ENCODE data around the gene SRGAP2C. TPM values are rescaled to one million over a fixed set of nuclear protein-coding genes. Genes with fewer than 3 reads are reported as not detected.
"Not testable (repeated sequence)": the region's sequence is repeated elsewhere in the genome, so short reads cannot be mapped to it uniquely, and the experiment has no call there.

Gene SRGAP2C
- total RNA-seq = 10 to 100 TPM; 32.6 to 41.5 (median 36.1) TPM

DNA sequence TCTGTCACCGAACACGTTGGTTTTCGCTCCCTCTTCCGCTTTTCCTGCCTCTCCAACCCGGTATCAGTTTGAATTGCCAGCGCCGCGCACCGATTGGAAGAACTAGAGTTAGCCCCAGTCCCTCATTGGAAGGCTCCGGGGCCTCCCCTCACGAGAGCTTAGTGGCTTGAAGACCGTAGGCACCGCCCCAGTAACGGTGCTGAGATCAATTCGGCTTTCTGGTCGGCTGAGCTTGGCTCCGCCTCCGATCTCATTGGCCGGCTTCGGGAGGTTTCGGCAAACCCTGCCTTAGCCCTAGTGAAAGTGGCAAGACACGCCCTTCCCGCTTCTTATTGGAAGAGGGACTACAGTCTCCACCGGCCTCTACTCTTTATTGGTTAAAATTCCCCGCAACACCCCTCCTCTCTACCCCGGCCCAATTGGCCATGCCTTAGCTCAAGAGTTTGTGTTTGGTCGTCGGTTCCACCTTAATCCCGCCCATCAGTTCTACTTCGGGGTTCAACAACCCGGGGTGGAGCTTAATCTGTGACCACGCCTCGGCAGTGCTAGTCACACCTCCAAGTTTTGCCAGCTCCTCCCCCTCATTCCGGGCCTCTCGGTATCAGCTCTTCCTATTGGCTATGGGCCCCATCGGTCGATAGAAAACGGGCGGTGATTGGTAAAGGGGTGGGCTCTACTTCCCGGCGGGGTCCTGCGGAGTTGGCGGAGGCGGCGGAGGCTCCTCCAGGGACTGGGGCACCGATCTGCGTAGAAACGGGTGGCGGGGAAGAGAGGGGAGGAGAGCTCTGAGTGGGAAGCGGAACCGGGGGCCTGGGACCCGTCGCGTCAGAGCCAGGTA, at the start of gene SRGAP2C, which contains the start of gene FAM72B:
Gene SRGAP2C (plus strand): TSS at position 686 of the 838 bp plus-strand sequence. CDS start 2,472 bp downstream, outside the sequence.
Gene FAM72B (minus strand): TSS at position 51 of the 838 bp plus-strand sequence. CDS start 851 bp downstream, outside the sequence.
- WGBS = 0% methylated on average over 17 of the region's 54 CpGs
- H3K27ac ChIP-seq (replicated peaks in 1 of 4) = peak within 1 kb of the TSS; percentile 73 to 86 (median 82)
- H3K4me1 ChIP-seq = peaks cover 0 to 10% (median 6%) of the 10 kb centered on the region in 4 donors

GRCh38 chr1:121140393-121140792, 44.4 kb upstream of the SRGAP2C start:
- intact Hi-C loops (cut with DNase I); H3K4me1 ChIP-seq; H3K9me3 ChIP-seq; H3K4me3 ChIP-seq; H3K36me3 ChIP-seq; H3K27ac ChIP-seq (replicated peaks in 1 of 4); H3K27me3 ChIP-seq; DNase-seq (ENCODE audit: extremely low spot score): not testable (repeated sequence)
- no CpG with 5 or more reads among the region's 6 CpGs for WGBS

More for the DNA sequence above, at the start of gene SRGAP2C, which contains the start of gene FAM72B:
- H3K36me3 ChIP-seq; intact Hi-C loops (cut with DNase I); H3K9me3 ChIP-seq; H3K27me3 ChIP-seq: not testable (repeated sequence)
- peak; percentile 68 for TF ChIP-seq POLR2A (IDR thresholded peaks at IDR 0.05; ENCODE audit: low read depth)
- peak; percentile 59 to 88 for TF ChIP-seq POLR2AphosphoS5 (IDR thresholded peaks at IDR 0.05)
- peak; percentile 99 for DNase-seq (ENCODE audit: extremely low spot score)
- H3K4me3 ChIP-seq = peak within 1 kb of the TSS; percentile 50 to 66 (median 53)

- DNase-seq (ENCODE audit: extremely low spot score); H3K4me1 ChIP-seq; H3K27me3 ChIP-seq; H3K36me3 ChIP-seq; H3K27ac ChIP-seq (replicated peaks in 1 of 4); H3K4me3 ChIP-seq; intact Hi-C loops (cut with DNase I); H3K9me3 ChIP-seq: not testable (repeated sequence)
- 0% methylated on average over 2 of the region's 9 CpGs for whole genome bisulfite sequencing
- TF ChIP-seq, protein P1, sequence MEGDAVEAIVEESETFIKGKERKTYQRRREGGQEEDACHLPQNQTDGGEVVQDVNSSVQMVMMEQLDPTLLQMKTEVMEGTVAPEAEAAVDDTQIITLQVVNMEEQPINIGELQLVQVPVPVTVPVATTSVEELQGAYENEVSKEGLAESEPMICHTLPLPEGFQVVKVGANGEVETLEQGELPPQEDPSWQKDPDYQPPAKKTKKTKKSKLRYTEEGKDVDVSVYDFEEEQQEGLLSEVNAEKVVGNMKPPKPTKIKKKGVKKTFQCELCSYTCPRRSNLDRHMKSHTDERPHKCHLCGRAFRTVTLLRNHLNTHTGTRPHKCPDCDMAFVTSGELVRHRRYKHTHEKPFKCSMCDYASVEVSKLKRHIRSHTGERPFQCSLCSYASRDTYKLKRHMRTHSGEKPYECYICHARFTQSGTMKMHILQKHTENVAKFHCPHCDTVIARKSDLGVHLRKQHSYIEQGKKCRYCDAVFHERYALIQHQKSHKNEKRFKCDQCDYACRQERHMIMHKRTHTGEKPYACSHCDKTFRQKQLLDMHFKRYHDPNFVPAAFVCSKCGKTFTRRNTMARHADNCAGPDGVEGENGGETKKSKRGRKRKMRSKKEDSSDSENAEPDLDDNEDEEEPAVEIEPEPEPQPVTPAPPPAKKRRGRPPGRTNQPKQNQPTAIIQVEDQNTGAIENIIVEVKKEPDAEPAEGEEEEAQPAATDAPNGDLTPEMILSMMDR (IDR thresholded peaks at IDR 0.05) = peak in 1 of 3 experiments; percentile 32
Observed at GRCh38 chr1:121148489-121149190, 36.1 kb upstream of the SRGAP2C start.

DNA sequence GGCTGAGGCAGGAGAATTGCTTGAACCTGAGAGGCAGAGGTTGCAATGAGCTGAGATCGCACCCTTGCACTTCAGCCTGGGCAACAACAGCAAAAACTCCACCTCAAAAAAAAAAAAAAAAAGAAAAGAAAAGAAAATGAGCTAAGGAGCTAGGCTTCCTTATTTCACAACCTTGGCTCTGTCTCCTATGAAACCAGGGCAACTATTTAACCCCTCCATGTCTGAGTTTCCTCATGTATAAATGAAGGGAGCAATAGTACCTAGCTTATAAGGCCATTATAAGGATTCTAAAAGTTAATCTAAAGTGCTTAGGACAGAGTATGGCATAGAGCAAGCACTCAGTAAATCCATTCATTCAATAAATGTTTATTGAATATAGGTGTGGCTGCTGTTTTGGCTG, 33.5 kb upstream of the SRGAP2C start:
- DNase-seq (ENCODE audit: extremely low spot score); H3K36me3 ChIP-seq; H3K27ac ChIP-seq (replicated peaks in 1 of 4); H3K4me1 ChIP-seq; H3K27me3 ChIP-seq; H3K4me3 ChIP-seq; intact Hi-C loops (cut with DNase I); H3K9me3 ChIP-seq: not testable (repeated sequence)
- WGBS = 80% methylated on average over 1 of the region's 1 CpG

- H3K4me1 ChIP-seq; H3K36me3 ChIP-seq; H3K27me3 ChIP-seq; H3K4me3 ChIP-seq; intact Hi-C loops (cut with DNase I); DNase-seq (ENCODE audit: extremely low spot score); H3K27ac ChIP-seq (replicated peaks in 1 of 4); H3K9me3 ChIP-seq: not testable (repeated sequence)
Observed at GRCh38 chr1:121152788-121153187, 32.0 kb upstream of the SRGAP2C start.

DNA sequence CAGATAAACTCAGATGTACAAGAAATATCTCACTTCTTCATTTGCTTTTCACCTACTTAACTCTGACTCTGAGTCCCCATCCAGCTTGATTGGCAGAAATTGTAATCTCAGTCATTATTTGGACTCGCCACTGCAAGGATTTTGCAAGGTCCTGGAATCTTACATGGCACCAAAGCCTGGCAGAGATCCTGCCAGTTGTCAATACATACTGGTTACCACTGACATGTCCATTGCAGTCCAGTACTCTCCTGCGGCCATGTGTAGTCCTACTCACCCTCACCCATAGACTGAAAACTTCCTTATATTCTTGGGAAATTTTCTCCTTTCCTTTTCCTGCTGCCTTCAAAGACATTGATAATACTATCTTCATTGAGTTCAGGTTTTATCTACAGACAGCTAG, 30.0 kb upstream of the SRGAP2C start:
- H3K4me3 ChIP-seq; intact Hi-C loops (cut with DNase I); H3K27me3 ChIP-seq; H3K36me3 ChIP-seq; H3K9me3 ChIP-seq; H3K27ac ChIP-seq (replicated peaks in 1 of 4); H3K4me1 ChIP-seq; DNase-seq (ENCODE audit: extremely low spot score): not testable (repeated sequence)
- 75% methylated on average over 1 of the region's 2 CpGs for WGBS

- H3K27ac ChIP-seq (replicated peaks in 1 of 4); DNase-seq (ENCODE audit: extremely low spot score); H3K9me3 ChIP-seq; H3K4me1 ChIP-seq; H3K4me3 ChIP-seq; H3K27me3 ChIP-seq; intact Hi-C loops (cut with DNase I); H3K36me3 ChIP-seq: not testable (repeated sequence)
- TF ChIP-seq, protein P1 (IDR thresholded peaks at IDR 0.05) = peak in 1 of 3 experiments; percentile 12
- WGBS = 79% methylated on average over 6 of the region's 6 CpGs
Observed at GRCh38 chr1:121155671-121156358, 29.0 kb upstream of the SRGAP2C start.

GRCh38 chr1:121156958-121157603, 27.7 kb upstream of the SRGAP2C start:
- H3K27ac ChIP-seq (replicated peaks in 1 of 4); DNase-seq (ENCODE audit: extremely low spot score); intact Hi-C loops (cut with DNase I); H3K27me3 ChIP-seq; H3K4me3 ChIP-seq; H3K4me1 ChIP-seq; H3K9me3 ChIP-seq; H3K36me3 ChIP-seq: not testable (repeated sequence)
- no CpG with 5 or more reads among the region's 4 CpGs for WGBS

DNA sequence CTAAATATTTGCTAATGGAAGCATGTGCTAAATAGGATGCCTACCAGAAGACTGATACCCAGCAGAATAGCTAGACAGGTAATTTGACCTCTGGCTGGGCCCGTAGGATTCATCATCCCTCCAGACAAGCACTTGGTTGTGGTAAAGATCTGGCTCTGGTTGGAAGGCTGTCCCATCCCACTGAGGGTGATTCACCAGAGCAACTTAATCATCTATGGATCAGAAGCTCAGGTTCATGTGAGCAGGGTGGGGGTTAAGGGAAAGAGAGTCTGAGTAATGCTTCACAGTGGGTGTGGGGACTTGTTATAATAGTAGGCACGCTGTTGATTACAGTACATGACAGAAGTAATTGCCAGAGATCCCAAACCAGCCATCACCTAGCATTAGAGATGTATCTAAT, 27.2 kb upstream of the SRGAP2C start:
- H3K36me3 ChIP-seq; H3K27me3 ChIP-seq; H3K9me3 ChIP-seq; H3K27ac ChIP-seq (replicated peaks in 1 of 4); DNase-seq (ENCODE audit: extremely low spot score); H3K4me1 ChIP-seq; intact Hi-C loops (cut with DNase I); H3K4me3 ChIP-seq: not testable (repeated sequence)
- no CpG with 5 or more reads among the region's 2 CpGs for WGBS

All from esophagus muscularis mucosa (tissue), 4 donors.